HG03175 (cell line): ENCODE data around the gene ZSCAN23.
"Not testable (repeated sequence)": the region's sequence is repeated elsewhere in the genome, so short reads cannot be mapped to it uniquely, and the experiment has no call there.

ENCODE experiments used
- ATAC-seq: cut with Tn5 transposase; IDR thresholded peaks from one replicate; pipeline ENCODE4 v1.9.1; 2021; ENCODE audit warnings: mild to moderate bottlenecking, moderate library complexity; ENCODE audit not compliant: unreplicated experiment

Gene ZSCAN23

DNA sequence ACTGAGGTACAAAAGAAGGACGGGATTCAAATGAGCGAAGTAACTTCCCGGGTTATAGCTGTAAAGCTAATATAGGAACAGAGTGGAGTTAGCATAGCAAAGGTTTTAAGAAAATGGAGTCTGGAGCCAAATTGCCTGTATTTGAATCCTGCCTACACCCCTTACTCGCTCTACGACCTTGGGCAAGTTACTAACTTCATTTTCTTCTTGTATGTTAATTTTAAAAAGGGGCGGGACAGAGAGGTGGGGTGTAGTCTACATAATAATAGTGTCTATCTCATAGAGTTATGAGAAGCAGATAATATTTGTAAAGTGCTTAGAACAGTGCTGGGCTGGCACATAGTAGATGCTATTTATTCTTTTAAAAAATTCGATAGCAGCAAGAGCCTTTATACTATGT is 705 bp downstream of the ZSCAN23 start:
- no peak for ATAC-seq

DNA sequence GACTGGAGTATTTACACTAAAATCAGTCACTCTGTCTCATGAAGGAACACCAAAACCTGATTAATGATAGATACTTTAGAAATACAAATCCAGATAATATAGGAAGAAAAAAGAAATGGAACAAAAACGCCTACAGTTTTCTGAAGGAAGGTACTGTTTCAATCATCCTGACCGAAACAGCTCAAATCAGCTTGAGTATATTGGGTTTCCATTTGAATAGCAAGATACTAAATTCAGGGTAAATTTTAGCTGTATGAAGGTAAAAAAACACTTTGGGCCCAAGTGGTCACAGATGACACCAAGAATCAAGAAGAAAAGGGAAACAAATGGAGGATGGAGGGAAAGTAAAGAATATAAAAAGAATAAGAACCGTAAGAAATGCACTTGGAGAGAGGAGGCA is 6.9 kb downstream of the ZSCAN23 start:
- ATAC-seq = no peak

GRCh38 chr6:28433119-28433518 is 10.2 kb downstream of the ZSCAN23 start:
- no peak for ATAC-seq

DNA sequence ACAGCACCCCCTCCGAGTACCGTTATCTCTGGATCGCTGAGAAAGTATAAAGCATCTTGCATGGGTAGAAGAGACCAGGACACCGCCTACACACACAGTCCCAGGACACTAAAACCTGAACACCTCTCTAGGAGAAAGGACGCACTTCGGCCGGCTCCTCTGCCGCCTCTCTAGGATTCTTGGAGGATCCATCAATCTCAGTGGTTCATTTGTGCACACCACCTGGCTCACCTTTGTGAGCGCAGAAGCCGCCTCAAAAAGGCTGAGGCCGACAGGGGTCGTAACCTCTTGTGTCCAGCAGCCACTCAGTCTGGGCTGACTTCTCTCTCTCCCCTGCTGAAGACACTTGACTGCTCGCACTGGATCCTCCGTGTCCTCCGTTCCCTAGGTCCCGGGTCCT is 13.5 kb downstream of the ZSCAN23 start:
- ATAC-seq = no peak

GRCh38 chr6:28425944-28426541 is 17.2 kb downstream of the ZSCAN23 start:
- ATAC-seq = no peak

DNA sequence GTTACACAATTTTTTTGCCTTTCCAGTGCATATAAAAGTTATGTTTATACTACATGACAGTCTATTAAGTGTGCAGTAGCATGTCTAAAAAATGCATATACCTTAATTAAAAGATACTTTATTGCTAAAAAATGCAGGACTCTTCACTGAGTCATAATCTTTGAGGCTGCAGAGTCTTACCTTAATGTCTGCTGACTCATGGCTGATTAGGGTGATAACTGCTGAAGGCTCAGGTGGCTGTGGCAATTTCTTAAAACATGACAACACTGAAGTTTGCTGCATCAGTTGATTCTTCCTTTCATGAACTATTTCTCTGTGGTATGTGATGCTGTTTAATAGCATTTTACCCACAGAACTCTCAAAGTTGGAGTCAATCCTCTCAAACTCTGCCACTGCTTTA is 19.1 kb downstream of the ZSCAN23 start:
- no peak for ATAC-seq

GRCh38 chr6:28423546-28423945 is 19.7 kb downstream of the ZSCAN23 start:
- no peak for ATAC-seq

DNA sequence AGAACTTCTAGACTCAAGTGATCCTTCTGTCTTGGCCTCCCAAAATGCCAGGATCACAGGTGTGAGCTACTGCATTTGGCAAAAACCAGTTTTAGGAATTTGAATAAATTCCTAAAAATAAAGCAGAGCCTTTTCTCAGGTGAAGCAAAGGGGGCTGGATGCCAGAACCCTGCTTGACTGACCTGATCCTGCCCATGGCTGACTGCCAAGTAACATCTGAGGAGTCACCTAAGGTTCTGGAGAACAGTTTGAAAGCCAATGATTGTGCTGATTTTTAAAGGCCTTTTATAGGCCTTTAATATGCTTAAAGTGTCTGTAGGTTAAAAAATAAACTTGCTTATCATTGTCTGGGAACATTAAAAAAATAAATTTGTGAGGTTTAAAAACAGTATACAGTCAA is 29.6 kb downstream of the ZSCAN23 start:
- ATAC-seq = no peak

GRCh38 chr6:28410767-28411166 is 32.5 kb downstream of the ZSCAN23 start:
- ATAC-seq = no peak

DNA sequence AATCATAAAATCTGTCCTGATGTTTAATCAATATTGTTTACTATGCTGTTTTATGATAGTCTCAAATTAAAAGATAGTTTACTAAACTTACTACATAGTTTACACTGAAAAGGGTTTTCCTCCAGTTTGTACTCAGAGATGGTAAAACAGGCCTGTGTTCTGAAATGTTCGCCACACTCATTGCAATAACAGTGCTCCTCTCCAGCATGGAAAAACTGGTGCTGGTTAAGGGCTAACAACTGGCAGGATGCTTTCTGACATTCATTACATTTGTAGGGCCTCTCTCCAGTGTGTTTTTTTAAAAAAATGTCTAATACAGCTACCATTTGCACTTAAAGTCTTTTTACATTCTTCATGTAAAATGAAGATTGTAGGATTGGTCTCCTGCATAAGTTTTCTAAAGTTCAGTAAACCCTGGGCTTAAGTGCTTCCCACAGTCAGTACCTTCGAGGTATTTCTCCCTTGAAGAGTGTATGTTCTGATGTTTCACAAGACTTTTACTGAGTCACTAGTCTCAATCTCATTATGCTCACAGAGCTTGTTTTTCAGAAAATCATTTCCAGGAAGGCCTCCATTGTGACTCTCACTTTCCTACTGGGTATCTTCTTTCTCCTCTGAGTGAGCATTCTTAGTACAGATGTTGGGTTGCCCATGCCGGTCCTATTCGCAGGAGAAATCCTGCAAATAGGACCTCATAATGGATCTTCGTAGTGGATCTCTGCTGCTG is 35.1 kb downstream of the ZSCAN23 start:
- no peak for ATAC-seq

- no peak for ATAC-seq
Measured at GRCh38 chr6:28407401-28407800, 35.9 kb downstream of the ZSCAN23 start.

GRCh38 chr6:28403923-28404322 is 39.4 kb downstream of the ZSCAN23 start:
- ATAC-seq = not testable (repeated sequence)

- ATAC-seq = no peak
Measured at GRCh38 chr6:28402197-28402596, 41.1 kb downstream of the ZSCAN23 start.

DNA sequence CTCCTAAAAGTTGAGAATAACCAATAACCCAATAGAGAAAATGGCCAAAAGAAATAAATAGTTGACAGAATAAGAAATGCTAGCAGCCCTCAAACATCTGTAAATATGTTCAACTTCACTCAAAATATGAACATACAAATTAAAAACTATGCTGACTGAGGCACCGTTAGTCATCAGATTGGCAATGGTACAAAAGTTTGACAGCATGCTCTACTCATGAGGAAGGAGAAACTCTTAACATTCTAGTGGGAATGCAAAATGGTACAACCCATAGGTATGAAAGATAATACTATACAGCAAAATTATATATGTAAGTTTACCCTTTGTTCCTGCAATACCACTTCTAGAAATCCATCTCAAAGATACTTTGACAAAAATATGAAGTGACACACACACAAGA is 42.1 kb downstream of the ZSCAN23 start:
- no peak for ATAC-seq

DNA sequence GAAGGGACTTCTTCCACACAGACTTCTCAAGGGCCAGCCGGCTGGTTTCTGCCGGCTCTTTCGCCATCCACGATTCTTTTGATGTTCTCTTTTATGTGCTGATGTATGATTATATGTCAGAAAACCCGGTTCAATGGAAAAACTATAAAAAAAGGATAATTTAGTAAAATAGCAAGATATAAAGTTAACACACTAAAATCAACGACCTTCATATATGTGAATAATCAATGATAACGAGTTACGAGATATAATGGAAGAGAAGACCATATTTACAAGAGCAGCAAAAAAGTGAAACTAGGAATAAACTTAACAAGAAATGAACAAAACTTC is 43.2 kb downstream of the ZSCAN23 start:
- no peak for ATAC-seq

DNA sequence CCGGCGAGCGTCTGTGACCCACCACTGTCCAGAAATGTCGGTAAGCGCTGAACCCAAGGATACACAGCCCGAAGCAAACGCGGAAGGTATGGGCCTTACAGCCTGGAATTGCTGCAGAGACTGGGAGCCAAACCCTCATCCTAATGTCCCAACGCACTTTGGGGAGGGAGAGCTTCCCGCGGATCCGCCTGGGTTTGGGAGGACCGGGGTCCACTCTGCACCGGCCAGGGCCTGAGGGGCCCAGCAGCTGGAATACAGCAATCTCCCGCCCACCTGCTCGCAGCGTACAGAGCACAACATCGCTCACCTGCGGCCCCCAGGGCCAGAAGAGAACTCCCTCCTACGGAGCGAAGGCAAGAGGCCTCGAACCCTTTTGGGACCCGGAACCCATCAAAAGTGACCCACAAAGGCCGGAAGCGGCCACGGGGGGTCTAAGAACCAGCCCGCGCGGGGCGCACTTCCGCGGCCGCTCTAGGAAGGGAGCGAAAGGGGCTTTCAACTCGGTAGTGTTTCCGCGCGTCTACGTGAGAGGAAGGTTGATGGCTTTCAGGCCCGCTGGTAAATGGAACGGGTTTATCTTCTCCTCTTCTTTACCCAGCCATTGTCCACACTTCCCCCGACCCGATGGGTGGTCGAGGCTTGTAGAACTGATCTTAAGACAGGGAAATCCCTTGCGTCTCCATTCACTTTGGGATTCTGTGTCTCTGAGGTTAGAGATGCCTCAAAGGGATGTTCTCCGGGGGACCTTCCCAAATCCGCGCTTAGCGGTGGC is 43.8 kb downstream of the ZSCAN23 start, which contains the start of gene ZSCAN12:
Gene ZSCAN12, minus strand, starts transcription at position 398 of the 772 bp plus-strand sequence. CDS start 1,342 bp downstream, outside the sequence.
- peak; percentile 86 for ATAC-seq

GRCh38 chr6:28395918-28396317 is 47.4 kb downstream of the ZSCAN23 start:
- ATAC-seq = no peak

- ATAC-seq = no peak
Measured at GRCh38 chr6:28393912-28394662, 49.2 kb downstream of the ZSCAN23 start.

DNA sequence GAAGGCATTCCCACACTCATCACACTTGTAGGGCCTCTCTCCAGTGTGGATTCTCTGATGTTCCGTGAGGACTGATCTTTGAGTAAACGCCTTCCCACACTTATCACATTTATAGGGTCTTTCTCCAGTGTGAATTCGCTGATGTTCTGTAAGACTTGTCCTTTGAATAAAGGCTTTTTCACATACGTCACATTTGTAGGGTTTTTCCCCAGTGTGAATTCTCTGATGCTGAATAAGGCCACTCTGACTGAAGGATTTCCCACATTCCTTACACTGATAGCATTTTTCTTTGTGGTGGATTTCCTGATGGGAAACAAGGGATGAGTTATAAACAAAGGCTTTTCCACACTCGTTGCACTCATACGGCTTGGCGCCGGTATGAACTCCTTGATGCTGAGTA is 52.6 kb downstream of the ZSCAN23 start:
- no peak for ATAC-seq

DNA sequence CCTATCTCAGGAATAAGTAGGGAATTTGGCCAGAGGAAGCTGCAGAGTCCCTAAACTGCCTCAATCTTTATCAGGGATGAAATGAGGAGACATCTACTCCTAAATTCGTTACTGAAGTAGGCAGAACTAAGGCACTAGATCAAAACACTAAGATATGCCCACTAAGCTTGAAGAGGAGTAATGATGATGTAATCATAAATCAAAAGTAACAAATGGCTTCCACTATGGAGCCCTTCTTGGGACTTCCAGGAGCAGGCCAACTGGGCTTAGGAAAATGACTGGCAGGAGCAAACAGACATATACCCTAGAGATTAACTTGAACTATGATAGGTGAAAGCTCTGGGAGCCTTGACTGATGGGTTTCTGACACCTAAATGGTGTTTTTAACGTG is 59.2 kb downstream of the ZSCAN23 start:
- ATAC-seq = no peak
